Ishikawa (cell line): ENCODE results near the gene TMEM272.

Source experiments
- EGR1 ChIP-seq: IDR thresholded peaks from 2 replicates; pipeline ENCODE4 v1.6.1; 2012
- EP300 ChIP-seq: IDR thresholded peaks from 2 replicates; pipeline ENCODE4 v1.6.1; 2012; ENCODE audit warnings: borderline replicate concordance
- FOXM1 ChIP-seq: IDR thresholded peaks from 2 replicates; pipeline ENCODE4 v1.6.1; 2012; ENCODE audit warnings: low read depth, borderline replicate concordance
- RAD21 ChIP-seq: IDR thresholded peaks from 2 replicates; pipeline ENCODE4 v1.6.1; 2012; ENCODE audit warnings: low read depth
- REST ChIP-seq: IDR thresholded peaks from 2 replicates; pipeline ENCODE4 v1.6.1; 2012; ENCODE audit warnings: low read depth, mild to moderate bottlenecking
- YY1 ChIP-seq: IDR thresholded peaks from 2 replicates; pipeline ENCODE4 v1.6.1; 2012; ENCODE audit warnings: low read depth

- TF ChIP-seq EP300 (no peak), REST (no peak), RAD21 (no peak), EGR1 (no peak), FOXM1 (no peak), YY1 (no peak)
Measured at GRCh38 chr13:51800486-51800885, 44.5 kb downstream of the TMEM272 start.
